ENCODE measurements around the gene RAD51B.
"Not testable (repeated sequence)": the region's sequence is repeated elsewhere in the genome, so short reads cannot be mapped to it uniquely, and the experiment has no call there.

RAD51B gene

GRCh38 chr14:68173227-68173972, 353.8 kb downstream of the RAD51B start:
- H3K9ac ChIP-seq (ENCODE audit: insufficient read length, low read depth) = no peak overlapping the region
- no peak overlapping the region for H3K4me3 ChIP-seq (ENCODE audit: insufficient read length, low read depth)
- H3K36me3 ChIP-seq (ENCODE audit: insufficient read depth, insufficient read length, low read length) = no peaks in the 10 kb centered on the region
- TF ChIP-seq YY1 (IDR thresholded peaks at IDR 0.05; ENCODE audit: insufficient read depth, insufficient read length) (no peak), ZNF274 (IDR thresholded peaks at IDR 0.05; ENCODE audit: low read depth, low read length) (no peak), SUZ12 (IDR thresholded peaks at IDR 0.05; ENCODE audit: extremely low read depth, insufficient read depth, insufficient read length) (no peak)
- no peaks in the 10 kb centered on the region for H3K4me1 ChIP-seq (ENCODE audit: insufficient read depth, insufficient read length)
- no peaks in the 10 kb centered on the region for H3K9me3 ChIP-seq (ENCODE audit: insufficient read depth, low read length)
- H3K27me3 ChIP-seq (ENCODE audit: insufficient read depth, insufficient read length) = no peaks in the 10 kb centered on the region
- no peak for DNase-seq (ENCODE audit: low read depth, low spot score)

DNA sequence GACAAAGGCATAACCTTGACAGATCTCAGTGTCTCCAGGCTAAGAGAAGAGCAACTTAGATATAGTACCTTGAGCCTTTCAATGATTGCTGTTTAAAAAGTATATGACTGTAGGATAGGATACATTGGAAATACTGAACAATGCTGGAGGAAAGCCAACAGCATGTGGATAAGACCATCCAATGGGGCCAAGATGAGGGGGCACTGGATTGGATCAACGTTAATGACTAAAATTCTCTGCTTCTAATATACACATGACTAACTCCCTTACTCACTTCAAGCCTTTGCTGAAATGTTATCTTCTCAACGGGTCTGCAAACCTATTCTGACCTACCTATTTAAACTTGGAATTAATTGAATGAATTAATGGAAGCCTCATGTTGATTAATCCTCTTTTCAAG, 354.9 kb downstream of the RAD51B start:
- H3K36me3 ChIP-seq (ENCODE audit: insufficient read depth, insufficient read length, low read length) = no peaks in the 10 kb centered on the region
- H3K9ac ChIP-seq (ENCODE audit: insufficient read length, low read depth) = no peak overlapping the region
- H3K9me3 ChIP-seq (ENCODE audit: insufficient read depth, low read length) = no peaks in the 10 kb centered on the region
- DNase-seq (ENCODE audit: low read depth, low spot score) = no peak
- H3K4me1 ChIP-seq (ENCODE audit: insufficient read depth, insufficient read length) = no peaks in the 10 kb centered on the region
- TF ChIP-seq YY1 (IDR thresholded peaks at IDR 0.05; ENCODE audit: insufficient read depth, insufficient read length) (no peak), SUZ12 (IDR thresholded peaks at IDR 0.05; ENCODE audit: extremely low read depth, insufficient read depth, insufficient read length) (no peak), ZNF274 (IDR thresholded peaks at IDR 0.05; ENCODE audit: low read depth, low read length) (no peak)
- no peaks in the 10 kb centered on the region for H3K27me3 ChIP-seq (ENCODE audit: insufficient read depth, insufficient read length)
- H3K4me3 ChIP-seq (ENCODE audit: insufficient read length, low read depth) = no peak overlapping the region

- TF ChIP-seq SUZ12 (IDR thresholded peaks at IDR 0.05; ENCODE audit: extremely low read depth, insufficient read depth, insufficient read length) = no peak
- TF ChIP-seq YY1 (IDR thresholded peaks at IDR 0.05; ENCODE audit: insufficient read depth, insufficient read length) = no peak
- TF ChIP-seq ZNF274 (IDR thresholded peaks at IDR 0.05; ENCODE audit: low read depth, low read length) = no peak
- H3K27me3 ChIP-seq (ENCODE audit: insufficient read depth, insufficient read length) = no peaks in the 10 kb centered on the region
- H3K4me3 ChIP-seq (ENCODE audit: insufficient read length, low read depth) = no peak overlapping the region
- no peak for DNase-seq (ENCODE audit: low read depth, low spot score)
- H3K36me3 ChIP-seq (ENCODE audit: insufficient read depth, insufficient read length, low read length) = no peaks in the 10 kb centered on the region
- no peaks in the 10 kb centered on the region for H3K4me1 ChIP-seq (ENCODE audit: insufficient read depth, insufficient read length)
- no peak overlapping the region for H3K9ac ChIP-seq (ENCODE audit: insufficient read length, low read depth)
- H3K9me3 ChIP-seq (ENCODE audit: insufficient read depth, low read length) = no peaks in the 10 kb centered on the region
Observed at GRCh38 chr14:68176687-68177086, 357.1 kb downstream of the RAD51B start.

DNA sequence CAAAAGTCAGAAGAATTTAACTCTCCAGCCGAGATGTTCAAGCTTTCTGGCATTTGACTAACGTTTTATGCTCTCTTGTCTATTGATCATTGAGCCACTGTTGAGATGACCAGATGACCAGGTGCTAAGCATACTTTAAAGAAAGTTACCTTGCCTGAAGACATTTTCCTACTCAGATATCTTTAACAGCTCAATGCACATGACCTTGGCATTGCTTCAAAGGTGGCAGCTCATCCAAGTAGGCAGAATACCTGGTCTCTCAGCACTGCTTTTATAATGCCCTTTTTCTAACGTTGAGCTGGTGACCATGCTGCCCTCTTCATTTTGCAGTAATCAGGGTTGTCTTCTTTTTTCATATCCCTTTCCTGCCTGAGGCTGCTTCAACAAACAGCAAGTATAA, 358.1 kb downstream of the RAD51B start:
- H3K9ac ChIP-seq (ENCODE audit: insufficient read length, low read depth) = no peak overlapping the region
- H3K9me3 ChIP-seq (ENCODE audit: insufficient read depth, low read length) = no peaks in the 10 kb centered on the region
- no peaks in the 10 kb centered on the region for H3K36me3 ChIP-seq (ENCODE audit: insufficient read depth, insufficient read length, low read length)
- DNase-seq (ENCODE audit: low read depth, low spot score) = no peak
- H3K27me3 ChIP-seq (ENCODE audit: insufficient read depth, insufficient read length) = no peaks in the 10 kb centered on the region
- no peak overlapping the region for H3K4me3 ChIP-seq (ENCODE audit: insufficient read length, low read depth)
- no peaks in the 10 kb centered on the region for H3K4me1 ChIP-seq (ENCODE audit: insufficient read depth, insufficient read length)
- TF ChIP-seq ZNF274 (IDR thresholded peaks at IDR 0.05; ENCODE audit: low read depth, low read length) (no peak), YY1 (IDR thresholded peaks at IDR 0.05; ENCODE audit: insufficient read depth, insufficient read length) (no peak), SUZ12 (IDR thresholded peaks at IDR 0.05; ENCODE audit: extremely low read depth, insufficient read depth, insufficient read length) (no peak)

DNA sequence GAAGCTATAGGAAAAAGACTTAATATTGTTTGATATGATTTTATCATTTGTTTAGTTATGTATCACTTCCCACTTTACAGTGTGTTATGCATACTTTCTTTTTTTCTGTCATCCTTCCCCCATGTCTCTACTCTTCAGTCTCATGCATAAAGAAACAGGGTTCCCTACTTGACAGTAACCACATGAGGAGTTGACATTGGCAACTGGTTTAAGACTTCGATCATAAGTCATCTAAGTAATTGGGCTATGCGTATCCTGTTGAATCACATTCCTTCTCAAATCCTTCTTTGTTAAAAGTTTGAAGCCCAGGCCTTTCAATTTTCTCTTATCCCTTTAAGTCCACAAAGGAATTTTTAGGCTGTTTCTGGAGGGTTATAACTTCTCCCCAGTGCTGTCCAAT, 358.7 kb downstream of the RAD51B start:
- no peaks in the 10 kb centered on the region for H3K9me3 ChIP-seq (ENCODE audit: insufficient read depth, low read length)
- H3K4me1 ChIP-seq (ENCODE audit: insufficient read depth, insufficient read length) = no peaks in the 10 kb centered on the region
- H3K36me3 ChIP-seq (ENCODE audit: insufficient read depth, insufficient read length, low read length) = no peaks in the 10 kb centered on the region
- no peak for DNase-seq (ENCODE audit: low read depth, low spot score)
- H3K9ac ChIP-seq (ENCODE audit: insufficient read length, low read depth) = no peak overlapping the region
- no peak for TF ChIP-seq YY1 (IDR thresholded peaks at IDR 0.05; ENCODE audit: insufficient read depth, insufficient read length)
- no peak overlapping the region for H3K4me3 ChIP-seq (ENCODE audit: insufficient read length, low read depth)
- H3K27me3 ChIP-seq (ENCODE audit: insufficient read depth, insufficient read length) = no peaks in the 10 kb centered on the region

DNA sequence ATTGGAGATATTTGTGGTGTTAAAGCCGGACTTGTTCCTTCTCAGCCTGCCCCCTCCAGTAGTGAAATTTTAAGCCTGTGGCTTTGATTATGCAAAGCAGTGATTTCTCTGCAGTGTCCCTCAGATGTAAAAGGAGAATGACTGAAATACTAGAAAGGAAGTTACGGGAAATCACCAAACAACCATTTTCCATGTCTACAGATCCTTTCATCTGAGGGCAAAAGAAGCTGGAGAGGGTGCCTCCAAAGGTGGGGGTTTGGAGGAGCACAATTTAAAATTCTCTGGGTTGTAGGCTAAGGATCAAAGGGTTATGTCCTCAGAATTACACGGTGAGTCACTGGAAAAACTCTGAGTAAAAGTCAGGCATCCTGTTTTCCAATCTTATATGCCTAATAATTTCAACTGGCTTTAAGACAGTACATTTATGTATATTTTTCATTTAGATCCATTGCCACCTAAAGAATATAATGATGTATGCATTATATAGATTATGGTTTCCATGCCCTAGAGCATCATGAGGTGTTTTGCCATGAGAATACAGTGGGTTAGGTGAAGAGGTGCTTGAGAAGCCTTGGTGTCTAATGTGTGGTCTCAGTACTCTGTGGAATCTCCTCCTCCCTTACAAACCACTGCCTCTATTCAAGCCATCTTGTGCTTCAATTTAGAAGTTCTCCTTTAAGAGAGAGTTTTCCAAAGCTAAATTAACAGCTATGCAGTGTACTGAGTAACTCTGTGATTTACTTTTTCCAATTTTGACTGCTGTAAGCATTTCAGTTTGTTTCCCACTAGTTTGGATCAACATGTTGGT, 362.1 kb downstream of the RAD51B start:
- Histone ChIP-seq H3K9me3 (ENCODE audit: insufficient read depth, low read length) (no peaks in the 10 kb centered on the region; the same call in 1 of the 2 replicates), H3K4me1 (ENCODE audit: insufficient read depth, insufficient read length) (no peaks in the 10 kb centered on the region), H3K9ac (ENCODE audit: insufficient read length, low read depth) (no peak overlapping the region), H3K27me3 (ENCODE audit: insufficient read depth, insufficient read length) (no peaks in the 10 kb centered on the region), H3K36me3 (ENCODE audit: insufficient read depth, insufficient read length, low read length) (no peaks in the 10 kb centered on the region), H3K4me3 (ENCODE audit: insufficient read length, low read depth) (no peak overlapping the region)
- TF ChIP-seq SUZ12 (IDR thresholded peaks at IDR 0.05; ENCODE audit: extremely low read depth, insufficient read depth, insufficient read length) (no peak), ZNF274 (IDR thresholded peaks at IDR 0.05; ENCODE audit: low read depth, low read length) (no peak), YY1 (IDR thresholded peaks at IDR 0.05; ENCODE audit: insufficient read depth, insufficient read length) (no peak)
- no peak for DNase-seq (ENCODE audit: low read depth, low spot score)

DNA sequence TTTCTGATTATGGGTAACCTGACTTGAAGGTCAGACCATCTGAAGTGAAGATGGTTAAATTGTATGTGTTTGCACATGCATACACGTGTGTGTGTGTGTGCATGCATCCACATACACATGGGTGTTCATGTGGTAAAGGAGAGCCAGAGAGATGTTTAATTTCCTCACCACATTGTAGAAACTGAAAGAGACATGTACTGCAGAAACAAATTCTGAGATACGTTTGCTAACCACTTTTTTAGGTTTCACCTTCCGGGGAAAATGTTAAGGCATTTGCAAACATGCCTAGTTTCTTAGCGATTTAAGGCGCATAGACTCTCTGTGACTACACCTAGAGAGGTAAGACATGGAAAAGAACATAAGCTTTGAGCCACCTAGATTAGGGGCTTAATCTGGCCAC, 362.9 kb downstream of the RAD51B start:
- H3K9me3 ChIP-seq (ENCODE audit: insufficient read depth, low read length) = no peaks in the 10 kb centered on the region; the same call in 1 of the 2 replicates
- no peak for DNase-seq (ENCODE audit: low read depth, low spot score)
- H3K36me3 ChIP-seq (ENCODE audit: insufficient read depth, insufficient read length, low read length) = no peaks in the 10 kb centered on the region
- no peak overlapping the region for H3K9ac ChIP-seq (ENCODE audit: insufficient read length, low read depth)
- no peaks in the 10 kb centered on the region for H3K4me1 ChIP-seq (ENCODE audit: insufficient read depth, insufficient read length)
- H3K4me3 ChIP-seq (ENCODE audit: insufficient read length, low read depth) = no peak overlapping the region
- TF ChIP-seq SUZ12 (IDR thresholded peaks at IDR 0.05; ENCODE audit: extremely low read depth, insufficient read depth, insufficient read length) (no peak), ZNF274 (IDR thresholded peaks at IDR 0.05; ENCODE audit: low read depth, low read length) (no peak), YY1 (IDR thresholded peaks at IDR 0.05; ENCODE audit: insufficient read depth, insufficient read length) (no peak)
- no peaks in the 10 kb centered on the region for H3K27me3 ChIP-seq (ENCODE audit: insufficient read depth, insufficient read length)

GRCh38 chr14:68186500-68187276, 367.1 kb downstream of the RAD51B start:
- H3K9me3 ChIP-seq (ENCODE audit: insufficient read depth, low read length); H3K36me3 ChIP-seq (ENCODE audit: insufficient read depth, insufficient read length, low read length); H3K4me3 ChIP-seq (ENCODE audit: insufficient read length, low read depth); H3K27me3 ChIP-seq (ENCODE audit: insufficient read depth, insufficient read length); DNase-seq (ENCODE audit: low read depth, low spot score); H3K4me1 ChIP-seq (ENCODE audit: insufficient read depth, insufficient read length); H3K9ac ChIP-seq (ENCODE audit: insufficient read length, low read depth): not testable (repeated sequence)
